ENCODE data around the gene ARHGEF2. TPM values are rescaled to one million over a fixed set of nuclear protein-coding genes. Genes with fewer than 3 reads are reported as not detected.
A peak's percentile ranks its signal among the peaks of the same experiment; 100 is the strongest.

Gene ARHGEF2
- total RNA-seq, 1 donor from 2014 or later = 53.6 TPM

GRCh38 chr1:155971910-155972809 lies 6.2 kb downstream of the ARHGEF2 start:
- DNase-seq (ENCODE audit: low read depth) = no peak

DNA sequence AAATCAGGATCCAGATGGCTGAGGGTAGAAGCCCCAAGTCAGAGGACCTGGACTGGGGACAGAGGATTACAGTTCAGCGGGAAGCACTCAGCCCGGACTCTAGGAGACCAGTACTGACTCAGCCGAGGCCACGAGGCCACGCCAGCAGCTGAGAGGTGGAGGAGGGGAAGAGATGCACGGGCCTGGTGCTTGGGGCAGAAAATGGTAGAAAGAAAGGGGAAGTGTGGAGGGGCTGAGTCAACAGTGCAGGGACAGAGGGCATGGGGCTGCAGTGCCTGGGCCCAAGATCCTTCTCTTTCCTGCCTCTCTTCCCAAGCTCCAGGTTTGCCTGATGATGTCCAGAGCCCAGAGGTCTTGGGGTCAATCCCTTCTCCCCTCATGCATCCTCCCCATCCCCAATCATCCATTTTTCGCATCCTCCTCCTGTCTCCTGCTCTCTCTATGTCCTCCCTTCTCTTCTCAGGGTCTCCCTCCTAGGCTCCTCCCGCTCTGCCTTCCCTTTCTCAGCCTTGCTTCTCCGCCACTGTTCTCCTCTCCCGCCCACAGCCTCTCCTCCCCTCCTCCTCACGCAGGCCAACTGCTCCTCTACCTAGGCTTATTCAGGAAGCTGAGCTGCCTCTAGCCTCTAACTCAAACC lies 7.7 kb downstream of the ARHGEF2 start:
- peak; percentile 57 for DNase-seq (ENCODE audit: low read depth)

DNA sequence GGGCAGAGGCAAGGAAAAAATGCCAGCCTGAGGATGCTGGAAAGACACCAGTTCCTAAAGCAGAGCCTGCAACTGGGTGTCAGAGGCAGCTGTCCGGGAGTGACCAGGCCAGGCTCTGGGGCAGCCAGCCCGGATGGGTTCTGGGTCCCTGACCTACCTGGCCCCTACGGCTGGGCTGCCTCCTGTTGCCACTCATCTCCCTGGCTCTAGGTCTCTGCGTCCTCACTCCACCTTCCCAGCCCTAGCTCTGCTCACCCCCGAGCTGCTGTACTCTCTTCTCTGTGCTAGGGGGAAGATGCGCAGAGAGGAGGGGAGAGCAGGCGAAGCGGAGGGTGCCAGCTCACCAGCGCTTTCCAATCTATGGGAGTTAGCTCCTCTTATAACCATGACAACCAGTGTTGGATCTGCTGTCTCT lies 9.0 kb downstream of the ARHGEF2 start:
- DNase-seq (ENCODE audit: low read depth) = no peak

- DNase-seq (ENCODE audit: low read depth) = no peak
Observed at GRCh38 chr1:155968670-155969069, 9.7 kb downstream of the ARHGEF2 start.

GRCh38 chr1:155968051-155968400 lies 10.3 kb downstream of the ARHGEF2 start:
- DNase-seq (ENCODE audit: low read depth) = no peak

- no peak for DNase-seq (ENCODE audit: low read depth)
Observed at GRCh38 chr1:155967341-155968050, 10.9 kb downstream of the ARHGEF2 start.

DNA sequence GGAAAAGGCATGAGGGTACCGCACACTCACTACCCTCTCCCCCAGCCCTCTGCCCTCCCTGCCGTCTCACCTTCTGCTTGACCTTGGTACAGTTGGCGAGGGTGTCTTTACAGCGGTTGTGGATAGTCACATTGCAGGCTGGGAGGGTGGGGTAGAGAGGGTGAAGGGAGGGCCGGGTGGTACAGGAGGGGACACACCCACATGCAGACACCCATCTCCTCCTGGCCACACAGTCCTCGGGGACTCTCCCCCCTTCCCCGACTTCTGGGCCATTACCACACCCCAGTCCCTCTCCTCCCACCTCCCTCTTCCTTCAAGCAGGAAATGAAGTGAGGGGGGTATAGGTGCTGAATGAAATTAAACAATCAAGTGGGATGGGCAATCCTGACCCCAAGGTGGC lies 11.6 kb downstream of the ARHGEF2 start:
- DNase-seq (ENCODE audit: low read depth) = no peak

- DNase-seq (ENCODE audit: low read depth) = no peak
Observed at GRCh38 chr1:155966135-155966534, 12.2 kb downstream of the ARHGEF2 start.

GRCh38 chr1:155964193-155964592 lies 14.2 kb downstream of the ARHGEF2 start:
- DNase-seq (ENCODE audit: low read depth) = no peak

DNA sequence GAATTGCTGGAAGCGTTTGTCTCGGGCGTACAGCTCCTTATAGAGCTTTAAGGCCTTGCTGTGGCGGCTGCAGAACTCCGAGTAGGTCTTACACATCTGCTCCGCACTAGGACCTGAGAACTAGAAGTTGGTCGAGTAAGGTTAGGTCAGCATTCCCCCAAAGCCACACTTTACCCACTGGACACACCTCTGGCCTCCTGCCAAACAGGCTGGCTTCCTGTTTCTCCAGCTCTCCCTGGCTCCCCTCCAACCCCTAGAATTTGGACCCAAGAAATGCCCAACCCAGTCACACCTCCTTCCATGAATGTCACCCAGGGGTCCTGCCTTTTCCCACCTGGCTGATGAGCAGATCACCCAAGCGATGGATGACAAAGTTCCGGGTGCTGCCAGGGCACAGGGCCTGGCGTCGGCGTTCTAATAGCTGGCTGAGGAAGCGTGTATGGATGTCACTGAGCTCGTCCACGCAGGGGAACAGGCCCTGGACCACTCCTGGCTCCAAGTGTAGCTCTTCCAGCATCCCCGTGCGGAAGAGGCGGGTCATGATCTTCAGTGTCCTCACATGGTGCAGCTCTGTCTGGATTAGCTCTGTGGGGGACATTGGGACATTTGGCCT lies 15.6 kb downstream of the ARHGEF2 start:
- DNase-seq (ENCODE audit: low read depth) = peak; percentile 64

DNA sequence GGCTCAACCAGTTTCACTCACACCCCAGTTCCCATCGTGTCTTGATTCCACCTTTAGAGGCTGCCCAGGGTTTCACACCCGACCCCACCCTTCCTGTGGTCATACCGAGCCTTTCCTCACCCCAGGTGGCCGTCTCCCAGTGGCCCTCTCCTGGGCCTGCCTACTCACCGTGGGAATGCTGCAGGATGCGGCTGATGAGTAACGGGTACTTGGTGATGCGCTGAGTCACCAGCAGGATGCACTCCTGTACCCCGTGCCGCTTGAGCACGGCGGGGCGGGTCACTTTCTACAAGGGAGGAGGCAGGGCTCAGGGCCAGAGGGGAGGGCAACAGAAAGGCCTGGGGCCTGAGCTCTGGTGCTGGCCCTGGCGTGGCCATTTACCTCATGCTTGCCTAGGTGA lies 16.4 kb downstream of the ARHGEF2 start:
- peak; percentile 96 for DNase-seq (ENCODE audit: low read depth)

- DNase-seq (ENCODE audit: low read depth) = no peak
Observed at GRCh38 chr1:155960081-155960745, 18.1 kb downstream of the ARHGEF2 start.

- no peak for DNase-seq (ENCODE audit: low read depth)
Observed at GRCh38 chr1:155957411-155957915, 20.9 kb downstream of the ARHGEF2 start.

DNA sequence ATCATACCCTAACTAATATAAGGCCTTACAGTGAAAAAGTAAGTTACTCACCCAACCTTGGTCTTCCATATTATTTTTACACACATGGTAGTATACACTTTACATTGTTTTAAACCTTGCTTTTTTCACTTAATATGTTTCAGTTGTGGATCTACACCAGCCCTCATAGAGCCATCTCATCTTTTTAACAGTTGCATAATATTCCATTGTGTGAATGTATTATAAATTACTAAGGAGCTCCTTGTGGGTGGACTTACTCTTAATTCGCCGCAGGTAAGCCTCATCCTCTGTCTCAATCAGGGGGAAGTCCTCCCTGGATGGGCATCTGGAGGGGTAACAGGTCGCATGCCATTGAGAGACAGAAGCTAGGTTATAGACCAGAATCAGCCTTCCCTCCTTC lies 23.7 kb downstream of the ARHGEF2 start:
- no peak for DNase-seq (ENCODE audit: low read depth)

DNA sequence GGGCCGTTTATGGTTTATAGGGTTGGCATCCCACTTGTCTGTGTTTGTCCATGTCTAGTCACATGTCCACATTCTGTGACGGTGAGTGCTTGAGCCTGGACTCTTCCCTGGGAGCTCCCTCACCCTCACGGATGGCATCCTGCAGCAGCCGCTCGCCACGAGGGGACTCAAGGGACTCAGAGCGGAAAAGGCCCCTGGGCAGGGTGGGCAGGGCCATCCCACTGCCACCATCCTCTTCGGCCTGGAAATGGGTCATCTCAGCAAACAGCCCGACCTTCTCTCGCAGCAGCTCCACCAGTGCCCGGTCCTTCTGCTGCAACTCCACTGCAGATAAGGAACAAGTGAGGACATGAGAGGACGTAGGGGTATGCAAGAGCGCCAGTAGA lies 25.8 kb downstream of the ARHGEF2 start:
- DNase-seq (ENCODE audit: low read depth) = no peak

- no peak for DNase-seq (ENCODE audit: low read depth)
Observed at GRCh38 chr1:155951753-155952504, 26.4 kb downstream of the ARHGEF2 start.

DNA sequence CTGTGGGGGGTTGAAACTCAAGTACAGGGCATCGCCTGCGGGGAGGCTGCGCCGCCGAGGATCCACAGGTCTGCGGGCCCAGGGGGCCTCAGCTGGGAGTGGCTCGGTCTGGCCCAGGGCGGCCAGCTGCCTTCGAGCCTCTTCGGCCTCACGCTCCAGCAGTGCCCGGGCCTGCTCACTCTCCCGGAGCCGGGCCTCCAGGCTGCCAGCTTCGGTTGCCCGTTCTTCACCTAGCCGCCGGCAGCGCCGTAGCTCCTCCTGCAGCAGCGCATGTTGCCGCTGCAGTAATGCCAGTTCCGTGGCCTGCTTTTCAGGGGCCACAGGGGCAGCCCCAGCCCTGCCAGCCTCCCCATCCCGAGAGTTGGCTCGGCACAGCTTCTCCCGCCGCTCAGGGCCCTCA lies 27.5 kb downstream of the ARHGEF2 start:
- DNase-seq (ENCODE audit: low read depth) = no peak

DNA sequence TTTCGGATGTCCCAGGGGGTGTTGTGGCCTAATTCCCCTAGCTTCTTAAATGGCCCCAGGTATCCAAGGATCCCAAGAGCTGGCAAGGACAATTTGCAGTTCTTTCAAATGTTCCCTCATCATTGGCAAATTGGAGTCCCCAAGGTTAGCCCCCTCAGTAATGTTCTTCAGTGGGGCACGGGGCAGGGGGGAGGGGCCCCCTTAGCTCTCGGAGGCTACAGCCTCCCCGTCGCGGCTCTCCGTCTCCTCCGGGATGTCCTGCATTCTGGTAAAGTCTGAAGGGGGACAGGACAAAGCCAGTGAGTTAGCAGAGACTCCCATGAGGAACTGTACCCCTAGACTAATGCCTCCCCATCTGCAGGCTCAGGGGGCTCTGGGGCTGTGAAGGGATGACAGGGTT lies 30.6 kb downstream of the ARHGEF2 start:
- DNase-seq (ENCODE audit: low read depth) = no peak

DNA sequence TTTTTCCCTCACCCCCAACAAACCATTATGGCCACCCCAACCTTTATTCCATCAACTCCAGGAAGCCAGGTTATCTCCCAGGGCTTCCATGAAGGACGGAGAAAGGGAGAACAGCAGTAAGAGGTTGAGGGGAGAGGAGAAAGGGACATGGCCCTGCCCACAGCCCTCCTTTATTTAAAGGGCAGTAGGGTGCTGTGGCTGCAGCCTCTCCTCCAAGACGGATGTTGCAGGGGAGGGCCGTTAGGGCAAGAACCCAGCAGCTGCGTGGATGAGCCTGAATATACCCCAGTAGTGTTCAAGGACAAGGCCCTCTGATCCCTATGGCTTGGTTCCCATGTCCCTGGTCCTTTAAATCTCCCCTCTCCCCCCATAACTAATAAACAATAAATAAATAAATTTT lies 31.1 kb downstream of the ARHGEF2 start:
- DNase-seq (ENCODE audit: low read depth) = no peak

GRCh38 chr1:155946633-155947219 lies 31.6 kb downstream of the ARHGEF2 start:
- no peak for DNase-seq (ENCODE audit: low read depth)

GRCh38 chr1:155944444-155944799 lies 33.9 kb downstream of the ARHGEF2 start:
- DNase-seq (ENCODE audit: low read depth) = no peak

Data from renal cortical epithelial cell (primary cell).